ENCODE measurements around the gene ZNF414.

Gene ZNF414

DNA sequence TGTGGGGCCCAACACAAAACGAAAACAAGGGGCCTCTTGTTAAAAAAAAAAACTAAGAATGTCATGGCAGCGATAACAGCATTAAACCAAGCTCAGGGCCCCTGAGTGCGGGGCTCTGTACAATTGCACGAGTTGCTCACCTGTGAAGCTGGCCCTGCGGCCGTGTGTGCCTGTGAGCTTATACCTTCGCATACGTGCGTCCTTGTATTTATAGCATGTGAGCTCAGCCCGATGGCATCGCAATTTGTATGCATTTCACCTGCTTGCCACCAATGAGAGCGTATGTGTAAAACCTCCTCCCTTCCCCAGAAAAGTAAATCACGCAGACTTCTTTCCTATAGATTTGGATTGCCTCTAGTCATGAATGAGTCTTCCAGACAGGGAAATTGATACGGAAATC is 52.1 kb downstream of the ZNF414 start:
- no peak for DNase-seq

DNA sequence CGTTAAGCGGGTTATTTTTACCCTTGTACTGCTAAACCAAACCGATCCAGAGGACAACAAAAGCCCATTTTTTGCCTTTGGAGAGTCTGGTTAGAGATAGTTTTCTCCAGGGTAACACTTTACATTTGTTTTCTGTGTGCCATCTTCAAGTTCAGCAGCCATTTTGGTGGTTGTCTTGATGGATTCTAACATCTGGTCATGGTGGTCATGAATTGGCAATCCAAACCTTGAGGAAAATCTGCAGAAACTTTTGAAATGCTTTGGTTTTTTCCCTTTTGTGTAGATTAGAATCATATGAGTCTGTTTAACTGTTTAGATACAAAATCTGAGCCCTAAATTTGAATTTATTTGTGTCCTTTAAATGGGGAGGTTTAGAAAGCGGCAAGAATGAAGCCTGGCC is 52.6 kb downstream of the ZNF414 start:
- no peak for DNase-seq

DNA sequence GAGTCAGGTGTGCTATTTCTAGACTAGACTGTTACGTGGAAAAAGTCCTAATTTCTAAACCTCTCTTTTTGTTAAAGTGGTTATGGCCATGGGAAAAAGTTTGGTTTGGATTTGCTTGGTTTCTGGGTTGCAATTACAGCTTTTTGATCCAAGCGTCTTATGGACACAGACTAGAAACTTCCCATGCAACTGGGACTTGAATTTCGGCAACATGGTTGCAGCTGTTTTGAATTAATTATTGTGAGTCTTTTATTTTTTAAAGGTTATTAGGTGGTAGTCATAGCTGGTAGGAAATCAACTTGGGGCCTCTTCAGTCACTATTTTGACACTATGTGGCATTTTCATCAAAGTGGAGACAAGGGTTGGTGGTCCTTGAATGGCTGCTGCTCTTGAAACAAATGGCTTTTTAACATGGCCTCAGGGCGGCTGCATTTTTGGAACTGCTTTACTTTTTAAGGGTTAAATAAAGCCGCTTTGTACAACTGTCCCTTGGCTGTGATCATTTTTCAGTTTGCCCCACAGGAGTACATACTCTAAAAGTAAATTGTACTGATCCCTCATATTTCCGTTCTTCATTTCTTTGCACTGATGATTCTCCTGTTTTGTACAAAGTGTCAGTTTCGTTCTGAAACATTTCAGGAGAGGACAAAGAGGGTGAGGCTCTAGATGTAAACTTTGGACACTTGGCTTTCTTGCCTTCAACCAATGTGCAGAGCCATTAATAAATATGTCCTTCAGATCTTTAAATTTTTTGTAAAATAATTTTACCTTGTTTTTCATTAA is 53.3 kb downstream of the ZNF414 start:
- no peak for DNase-seq

Data from COR-L47 (cell line).